NCI-H345 treated with DMSO at 0.1 percent for 48 hours (cell line): ENCODE results near the gene PCBD2.
A peak's percentile ranks its signal among the peaks of the same experiment; 100 is the strongest.
"Not testable (repeated sequence)": the region's sequence is repeated elsewhere in the genome, so short reads cannot be mapped to it uniquely, and the experiment has no call there.

Experiments used
- DNase-seq: peaks from one replicate; lab custom pipeline; 2025; ENCODE audit not compliant: unreplicated experiment; lab: John Stamatoyannopoulos, UW

The PCBD2 gene

GRCh38 chr5:134998068-134998467 lies 93.1 kb downstream of the PCBD2 start:
- not testable (repeated sequence) for DNase-seq

GRCh38 chr5:135004376-135004775 lies 99.4 kb downstream of the PCBD2 start:
- no peak for DNase-seq

- no peak for DNase-seq
Measured at GRCh38 chr5:135005076-135005475, 100.1 kb downstream of the PCBD2 start.

GRCh38 chr5:135007305-135007704 lies 102.4 kb downstream of the PCBD2 start:
- DNase-seq = no peak

GRCh38 chr5:135007749-135008363 lies 102.9 kb downstream of the PCBD2 start:
- DNase-seq = no peak

GRCh38 chr5:135008556-135008955 lies 103.6 kb downstream of the PCBD2 start:
- DNase-seq = no peak

GRCh38 chr5:135008981-135009735 lies 104.2 kb downstream of the PCBD2 start:
- peak; percentile 53 for DNase-seq

GRCh38 chr5:135009736-135010501 lies 105.0 kb downstream of the PCBD2 start:
- no peak for DNase-seq

- DNase-seq = no peak
Measured at GRCh38 chr5:135010502-135011354, 105.8 kb downstream of the PCBD2 start.

GRCh38 chr5:135011355-135012032 lies 106.6 kb downstream of the PCBD2 start:
- DNase-seq = no peak

GRCh38 chr5:135012033-135012588 lies 107.2 kb downstream of the PCBD2 start:
- DNase-seq = no peak
